CD1c-positive myeloid dendritic cell (primary cell): Measurements from ENCODE around the gene LYL1.

Experiments
- DNase-seq: peaks from one replicate; pipeline ENCODE4 v3.0.0-alpha.2; 2016; ENCODE audit errors: extremely low spot score

Gene LYL1

DNA sequence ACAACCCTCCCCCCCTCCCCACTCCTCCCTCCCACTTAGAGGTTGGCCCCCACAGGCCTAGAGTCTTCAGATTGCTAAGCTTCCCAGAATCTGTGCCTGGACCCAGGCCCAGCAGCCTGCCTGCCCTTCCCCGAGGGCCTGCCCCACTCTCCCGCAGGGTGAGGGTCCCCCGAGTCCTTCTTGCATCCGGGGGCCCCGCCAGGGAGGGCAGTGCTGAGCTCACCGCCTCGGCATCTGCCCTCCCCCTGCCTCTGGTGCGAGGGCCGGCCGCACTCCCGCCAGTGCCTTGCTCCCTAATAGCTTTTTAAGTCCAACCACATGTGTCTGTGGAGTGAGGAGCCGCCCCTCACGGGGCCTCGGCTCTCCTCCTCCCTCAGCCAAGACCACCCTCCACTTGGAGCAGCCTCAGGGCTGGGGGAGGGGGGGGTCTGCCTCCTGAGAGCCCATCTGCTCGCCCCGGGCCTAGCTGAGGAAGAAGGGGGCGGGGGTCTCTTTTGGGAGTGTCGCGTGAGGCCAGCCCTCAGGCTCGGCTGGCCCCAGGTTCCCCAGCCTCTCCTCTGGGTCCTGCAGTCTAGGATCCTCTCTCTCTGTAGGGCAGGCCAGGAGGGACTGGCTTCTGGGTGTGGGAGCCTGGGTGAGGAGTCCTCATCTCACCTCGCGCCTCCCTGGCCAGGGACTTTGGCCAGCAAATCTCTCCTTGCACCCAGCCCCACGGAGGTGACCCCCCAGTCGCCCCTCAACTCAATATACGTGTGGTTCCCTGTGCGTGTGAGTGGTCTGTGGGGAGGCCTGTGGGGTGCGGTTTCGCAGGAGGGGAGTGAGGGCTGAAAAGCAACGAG is 47.2 kb downstream of the LYL1 start:
- no peak for DNase-seq

DNA sequence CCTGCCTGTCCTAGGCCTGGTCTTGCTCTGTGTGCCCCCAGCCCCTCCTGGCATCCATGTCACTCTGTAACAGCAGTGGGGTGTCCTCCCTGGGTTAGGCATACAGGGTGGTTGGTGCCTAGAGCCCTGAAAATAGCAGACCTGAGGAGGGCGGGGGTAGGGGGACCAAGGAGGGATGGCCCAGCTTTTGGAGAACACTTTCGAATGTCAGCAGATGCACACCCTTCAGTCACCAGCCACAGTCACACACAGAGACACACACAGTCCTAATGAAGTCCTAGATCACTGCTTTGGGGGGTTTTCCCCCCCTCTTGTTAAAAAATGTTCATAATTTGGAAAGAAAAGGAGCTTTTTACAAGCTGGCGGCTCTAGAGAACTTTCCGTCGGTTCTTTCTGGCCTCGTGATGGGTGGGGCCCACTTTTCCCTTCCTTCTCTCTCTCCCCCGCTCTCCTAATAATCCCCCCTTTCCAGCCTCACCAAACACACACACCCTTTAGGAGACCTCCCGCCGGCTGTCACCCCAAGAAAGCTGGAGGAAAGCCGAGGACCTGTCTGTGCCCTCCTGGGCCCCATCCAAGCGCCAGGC is 47.9 kb downstream of the LYL1 start:
- DNase-seq = no peak

DNA sequence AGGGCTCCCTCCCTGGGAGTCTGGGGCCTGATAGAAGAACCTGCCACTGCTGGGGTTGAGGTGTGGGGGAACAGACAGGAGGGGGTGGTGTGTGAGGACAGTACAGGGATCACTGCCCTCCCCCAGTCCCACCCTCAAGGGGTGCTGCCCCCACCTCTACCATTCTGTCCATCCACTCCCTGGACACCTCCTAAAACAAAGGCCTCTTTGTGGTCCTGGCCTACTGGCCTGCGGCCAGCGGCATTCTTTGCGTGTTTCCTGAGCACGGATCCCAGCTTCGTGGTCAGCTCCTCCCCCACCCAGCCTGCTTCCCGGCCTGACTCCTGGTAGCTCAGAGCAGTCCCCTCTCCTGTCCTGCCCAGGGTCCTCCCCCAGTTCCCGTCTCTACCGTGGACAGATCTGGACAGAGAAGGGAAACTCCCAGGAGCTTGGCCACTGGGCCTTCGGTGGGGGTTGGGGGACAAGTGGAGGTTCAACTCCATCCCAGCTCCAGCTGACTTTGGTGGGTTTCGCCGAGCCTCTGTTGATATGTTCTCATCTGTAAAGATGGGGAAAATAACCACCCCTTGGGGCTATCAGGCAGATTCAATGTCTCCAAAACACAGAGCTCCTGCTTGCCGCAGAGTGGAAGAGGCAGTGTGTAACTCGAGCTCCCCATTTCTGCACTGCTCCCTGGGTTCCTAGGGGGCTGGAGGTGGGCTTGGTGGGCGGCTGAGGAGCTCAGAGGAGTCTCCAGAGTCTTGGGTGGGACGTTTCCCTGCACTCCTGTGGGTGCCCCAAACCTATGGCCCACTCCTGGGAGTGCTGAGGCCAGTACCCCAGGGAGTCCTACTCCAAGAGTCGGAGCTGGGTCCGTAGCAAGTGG is 48.7 kb downstream of the LYL1 start:
- no peak for DNase-seq

DNA sequence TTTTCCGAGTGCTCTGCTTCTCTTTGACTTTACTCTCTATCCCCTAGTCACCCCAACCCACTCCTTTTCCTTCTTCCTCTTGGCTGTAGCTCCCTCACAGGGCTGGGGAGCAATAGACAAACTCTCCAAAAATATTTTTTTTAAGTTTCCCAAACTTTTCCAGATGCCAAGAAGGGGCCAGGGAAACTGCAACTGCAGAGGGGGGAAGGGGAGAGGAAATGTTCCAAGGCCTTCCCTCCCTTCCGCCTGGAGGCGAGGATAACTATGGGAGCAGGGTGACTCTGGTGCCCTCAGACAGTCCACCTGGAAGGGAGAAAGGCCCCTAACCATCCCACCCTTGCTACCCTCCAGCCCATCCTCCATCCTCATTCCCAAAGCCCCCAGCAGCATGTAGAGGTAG is 49.4 kb downstream of the LYL1 start:
- DNase-seq = peak; percentile 10

DNA sequence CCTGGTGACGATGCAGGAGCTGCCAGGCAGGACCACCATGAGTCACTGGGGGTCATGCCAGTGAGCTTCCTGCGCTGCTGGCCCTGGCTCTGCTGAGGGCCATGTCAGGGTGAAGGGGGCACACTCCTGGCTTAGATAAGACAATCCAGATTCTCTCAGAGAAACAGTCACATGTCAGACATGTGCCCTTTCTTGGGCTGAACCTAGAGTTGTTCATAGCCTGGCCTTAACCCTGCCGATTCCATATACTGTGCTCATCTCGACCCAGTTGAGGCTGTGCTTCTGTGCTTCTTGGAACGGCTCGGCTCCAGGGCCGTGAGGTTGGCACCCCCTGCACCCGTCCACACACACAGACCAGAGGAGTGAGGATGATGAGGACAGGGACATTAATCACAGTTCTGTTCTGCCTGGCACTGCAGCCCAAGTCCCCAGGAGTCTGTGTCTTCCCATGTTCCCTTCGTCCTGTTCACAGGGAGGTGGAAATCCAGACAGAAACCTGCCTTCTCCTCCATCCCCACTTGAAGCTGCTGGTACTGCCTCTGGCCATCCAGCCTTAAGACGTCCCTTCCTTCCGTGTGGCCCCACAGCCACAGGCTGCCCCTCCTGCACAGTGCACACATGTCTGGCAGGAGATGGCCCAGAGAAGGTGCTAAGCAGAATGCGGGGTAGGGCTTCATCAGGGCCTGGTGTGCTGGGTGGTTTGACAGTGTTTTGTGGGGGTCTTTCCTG is 50.0 kb downstream of the LYL1 start:
- no peak for DNase-seq

DNA sequence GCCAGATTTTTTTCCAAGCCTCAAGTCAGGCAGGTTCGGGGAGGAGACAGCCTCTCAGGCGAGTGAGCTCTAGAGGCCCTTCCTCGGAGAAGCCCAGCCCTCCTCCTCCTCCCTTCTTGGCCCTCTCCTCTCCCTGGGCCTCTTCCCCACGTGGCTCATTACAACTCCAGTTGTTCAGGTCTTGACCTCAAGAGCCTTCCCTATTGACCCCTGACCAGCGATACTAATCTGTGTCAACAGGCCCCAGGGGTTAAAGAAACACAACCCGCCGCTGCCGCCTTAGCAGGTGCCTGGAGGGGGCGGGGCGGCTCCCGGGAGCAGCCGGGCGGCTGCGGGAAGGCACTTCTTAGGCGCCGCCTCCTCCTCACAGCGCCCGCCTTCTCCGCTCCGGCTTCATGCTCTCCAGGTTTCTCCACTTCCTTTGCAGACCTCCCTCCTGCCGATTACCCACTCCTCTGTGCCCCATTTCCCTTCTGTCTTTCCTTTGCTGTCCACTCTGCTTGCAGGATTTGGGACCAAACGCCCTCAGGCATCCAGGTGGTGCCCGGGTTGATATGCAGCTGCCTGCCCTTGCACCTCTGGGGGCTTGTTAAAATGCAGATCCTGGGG is 51.0 kb downstream of the LYL1 start:
- peak; percentile 17 for DNase-seq

DNA sequence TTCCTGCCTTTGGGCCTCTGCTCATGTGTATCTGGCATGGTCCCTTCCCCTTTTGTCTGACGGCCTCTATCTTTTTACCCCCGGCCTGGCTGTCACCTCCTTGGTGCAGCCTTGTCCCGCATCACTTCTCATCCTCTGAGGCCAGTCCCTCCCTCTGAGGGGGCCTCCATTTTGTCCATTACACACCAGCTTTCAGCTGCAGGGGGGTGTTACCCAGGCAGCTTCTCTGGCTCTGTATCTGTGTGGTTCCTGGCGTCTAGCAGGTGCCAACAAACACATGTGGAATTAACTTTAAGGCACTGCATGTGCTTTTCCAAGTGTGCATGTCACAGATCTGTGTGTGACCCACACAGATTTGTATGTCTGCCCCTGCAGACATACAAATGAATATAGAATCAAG is 52.4 kb downstream of the LYL1 start:
- no peak for DNase-seq
